ENCODE measurements around the gene ARFRP1.
"Not testable (repeated sequence)": the region's sequence is repeated elsewhere in the genome, so short reads cannot be mapped to it uniquely, and the experiment has no call there.

Gene ARFRP1

DNA sequence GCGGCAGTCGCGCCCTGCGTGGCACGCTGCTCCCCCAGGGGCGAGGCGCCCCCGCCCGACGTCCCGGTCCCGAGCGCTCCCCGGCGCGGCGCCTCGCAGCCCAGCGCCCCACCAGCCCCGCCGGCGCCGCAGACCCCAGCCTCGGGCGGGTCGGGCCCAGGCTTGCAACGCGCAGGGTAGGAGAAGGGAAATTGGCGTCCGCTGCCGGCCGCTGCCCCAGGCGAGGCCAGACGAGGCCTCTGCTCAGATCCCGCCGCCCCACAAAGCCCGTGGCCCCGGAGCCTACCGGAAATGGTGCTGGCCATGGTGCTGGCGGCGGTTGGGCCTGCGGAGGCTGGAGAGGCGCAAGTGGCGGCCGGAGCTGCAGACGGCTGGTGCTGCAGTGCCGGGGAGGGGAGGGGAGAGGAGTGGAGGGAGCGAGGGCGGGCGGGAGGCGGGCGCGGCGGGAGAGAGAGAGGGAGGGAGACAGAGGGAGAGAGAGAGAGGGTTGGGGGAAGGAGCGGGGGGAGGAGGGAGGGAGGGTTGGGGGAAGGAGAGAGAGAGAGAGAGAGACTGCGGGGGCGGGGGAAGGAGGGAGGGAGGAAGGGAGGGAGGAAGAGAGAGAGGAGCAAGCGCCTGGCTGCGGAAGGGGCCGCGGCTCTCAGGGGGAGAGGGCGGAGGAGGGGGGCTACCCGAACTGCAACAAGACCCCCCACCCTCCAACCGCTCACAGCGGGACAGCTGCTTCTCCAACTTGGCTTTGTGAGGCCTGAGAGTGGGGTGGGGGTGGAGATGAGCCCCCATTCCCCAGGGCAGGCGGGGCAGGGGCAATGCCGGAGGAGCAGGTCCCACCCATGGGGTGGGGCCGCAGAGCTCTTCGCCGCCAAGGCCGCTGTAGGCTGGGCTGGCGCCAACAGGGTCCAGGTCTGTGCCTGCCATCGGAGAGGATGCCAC lies 54.5 kb downstream of the ARFRP1 start, which contains the start of gene STMN3:
TSS of gene STMN3 (minus strand) at position 384 of the 933 bp plus-strand sequence. CDS start at position 305, 79 bp downstream.
- DNase-seq = peak; percentile 93

GRCh38 chr20:63652192-63652980 lies 55.4 kb downstream of the ARFRP1 start:
- DNase-seq = peak; percentile 75

DNA sequence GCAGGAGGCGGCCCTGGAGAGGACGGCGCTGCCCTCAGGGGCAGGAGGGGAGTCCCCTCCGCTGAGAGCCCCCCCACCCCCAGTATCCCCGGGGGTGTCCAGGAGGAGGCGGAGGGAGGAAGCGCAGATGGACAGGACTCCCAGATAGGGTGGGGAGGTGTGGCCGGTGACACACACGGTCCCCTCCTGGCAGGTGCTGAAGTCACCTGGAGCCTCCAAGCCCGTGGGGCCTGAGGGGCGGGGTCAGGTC lies 55.9 kb downstream of the ARFRP1 start:
- no peak for DNase-seq

GRCh38 chr20:63650486-63650885 lies 57.3 kb downstream of the ARFRP1 start:
- not testable (repeated sequence) for DNase-seq

GRCh38 chr20:63648895-63649589 lies 58.7 kb downstream of the ARFRP1 start:
- no peak for DNase-seq
